ENCODE data around the gene DPPA5.

Gene DPPA5

DNA sequence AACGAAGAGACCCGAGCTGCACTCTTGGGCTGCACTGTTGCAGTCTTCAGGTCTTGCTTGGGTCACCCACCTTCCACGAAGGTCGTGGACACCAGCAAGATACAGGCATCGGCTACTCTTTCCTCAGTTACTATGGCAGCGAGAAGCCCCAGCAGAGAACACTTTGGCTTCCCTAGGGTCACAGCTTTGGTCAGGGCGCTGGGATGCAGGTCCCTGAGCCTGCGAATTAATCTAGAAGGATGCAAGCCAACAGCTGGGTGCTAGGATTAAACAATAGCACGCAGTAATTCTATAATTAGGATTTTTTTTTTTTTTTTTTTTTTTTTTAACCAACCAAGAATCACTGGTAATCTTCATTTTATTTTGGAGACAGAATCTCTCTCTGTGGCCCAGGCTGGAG, 10.5 kb upstream of the DPPA5 start:
- H3K18ac ChIP-seq (ENCODE audit: low read length), result no peak overlapping the region
- no peaks in the 10 kb centered on the region for H3K79me1 ChIP-seq (ENCODE audit: low read length)
- no peak overlapping the region for H2BK120ac ChIP-seq (ENCODE audit: insufficient read depth, low read length, poor library complexity)
- no peak overlapping the region for H3K27ac ChIP-seq (ENCODE audit: low read depth, low read length)
- H3K23ac ChIP-seq (ENCODE audit: low read length), result no peak overlapping the region
- H3K4me2 ChIP-seq (ENCODE audit: low read length), result no peak overlapping the region
- H2AFZ ChIP-seq (ENCODE audit: insufficient read depth, low read length, poor library complexity), result no peak overlapping the region
- no peak overlapping the region for H4K8ac ChIP-seq (ENCODE audit: low read depth, low read length)
- H4K91ac ChIP-seq (ENCODE audit: low read depth, low read length), result no peak overlapping the region
- no peaks in the 10 kb centered on the region for H3K4me1 ChIP-seq (ENCODE audit: control insufficient read depth in 1 of 2, insufficient read depth in 2 of 2, low read length in 2 of 2)
- no peaks in the 10 kb centered on the region for H3K36me3 ChIP-seq (ENCODE audit: control insufficient read depth in 1 of 2, insufficient read depth in 2 of 2, low read length in 2 of 2)
- H4K12ac ChIP-seq (ENCODE audit: low read depth, low read length), result no peak overlapping the region
- H3K4ac ChIP-seq (ENCODE audit: low read depth, low read length), result no peak overlapping the region
- H2BK12ac ChIP-seq (ENCODE audit: low read length), result no peak overlapping the region
- no peak overlapping the region for H2AK5ac ChIP-seq (ENCODE audit: low read length)
- WGBS (ENCODE audit: extremely low coverage, insufficient coverage, insufficient read length), result no CpG with 5 or more reads among the region's 9 CpGs
- H2BK5ac ChIP-seq (ENCODE audit: low read depth, low read length, poor library complexity), result no peak overlapping the region
- no peak for DNase-seq
- H3K27me3 ChIP-seq (ENCODE audit: insufficient read depth, low read length), result peaks cover 2% of the 10 kb centered on the region
- H3K4me3 ChIP-seq (ENCODE audit: low read depth, low read length), result no peak overlapping the region
- no peak overlapping the region for H3K14ac ChIP-seq (ENCODE audit: low read length)
- no peak overlapping the region for H3K9ac ChIP-seq (ENCODE audit: low read length)
- no peaks in the 10 kb centered on the region for H3K79me2 ChIP-seq (ENCODE audit: control insufficient read depth, insufficient read depth, low read length, poor library complexity)
- H3K9me3 ChIP-seq (ENCODE audit: insufficient read depth, low read depth, low read length), result peaks cover 4% of the 10 kb centered on the region

DNA sequence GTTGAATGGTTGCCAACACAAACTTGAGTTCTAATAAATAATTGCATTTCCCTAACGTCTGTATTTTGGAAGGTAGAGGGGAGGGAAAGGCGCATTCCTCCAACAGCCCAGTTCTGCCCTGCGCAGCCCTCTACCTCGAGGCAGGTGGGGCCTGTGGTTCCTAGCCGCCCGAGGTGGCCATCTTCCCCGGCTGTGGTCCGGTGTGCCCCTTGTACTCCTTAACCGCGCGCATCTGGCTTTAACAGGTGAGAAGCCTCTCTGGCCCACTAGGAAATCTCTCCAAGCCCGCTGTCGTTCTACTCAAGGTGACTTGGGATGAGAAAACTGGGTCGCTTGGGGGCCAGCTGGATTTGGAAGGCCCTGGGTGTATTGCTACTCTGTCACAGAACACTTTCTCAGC, 10.0 kb upstream of the DPPA5 start:
- Histone ChIP-seq H3K9me3 (ENCODE audit: insufficient read depth, low read depth, low read length) (peaks cover 4% of the 10 kb centered on the region), H2AFZ (ENCODE audit: insufficient read depth, low read length, poor library complexity) (no peak overlapping the region), H2BK12ac (ENCODE audit: low read length) (no peak overlapping the region), H2BK120ac (ENCODE audit: insufficient read depth, low read length, poor library complexity) (no peak overlapping the region), H3K4me2 (ENCODE audit: low read length) (no peak overlapping the region), H3K79me1 (ENCODE audit: low read length) (no peaks in the 10 kb centered on the region), H3K4me3 (ENCODE audit: low read depth, low read length) (no peak overlapping the region), H2BK5ac (ENCODE audit: low read depth, low read length, poor library complexity) (no peak overlapping the region), H3K18ac (ENCODE audit: low read length) (no peak overlapping the region), H3K36me3 (ENCODE audit: control insufficient read depth in 1 of 2, insufficient read depth in 2 of 2, low read length in 2 of 2) (no peaks in the 10 kb centered on the region), H3K14ac (ENCODE audit: low read length) (no peak overlapping the region), H3K4ac (ENCODE audit: low read depth, low read length) (no peak overlapping the region), H4K8ac (ENCODE audit: low read depth, low read length) (no peak overlapping the region), H3K27me3 (ENCODE audit: insufficient read depth, low read length) (peaks cover 2% of the 10 kb centered on the region), H3K9ac (ENCODE audit: low read length) (no peak overlapping the region), H4K12ac (ENCODE audit: low read depth, low read length) (no peak overlapping the region), H3K4me1 (ENCODE audit: control insufficient read depth in 1 of 2, insufficient read depth in 2 of 2, low read length in 2 of 2) (no peaks in the 10 kb centered on the region), H4K91ac (ENCODE audit: low read depth, low read length) (no peak overlapping the region), H3K23ac (ENCODE audit: low read length) (no peak overlapping the region), H3K79me2 (ENCODE audit: control insufficient read depth, insufficient read depth, low read length, poor library complexity) (no peaks in the 10 kb centered on the region), H2AK5ac (ENCODE audit: low read length) (no peak overlapping the region), H3K27ac (ENCODE audit: low read depth, low read length) (no peak overlapping the region)
- WGBS (ENCODE audit: extremely low coverage, insufficient coverage, insufficient read length), result no CpG with 5 or more reads among the region's 14 CpGs
- no peak for DNase-seq

DNA sequence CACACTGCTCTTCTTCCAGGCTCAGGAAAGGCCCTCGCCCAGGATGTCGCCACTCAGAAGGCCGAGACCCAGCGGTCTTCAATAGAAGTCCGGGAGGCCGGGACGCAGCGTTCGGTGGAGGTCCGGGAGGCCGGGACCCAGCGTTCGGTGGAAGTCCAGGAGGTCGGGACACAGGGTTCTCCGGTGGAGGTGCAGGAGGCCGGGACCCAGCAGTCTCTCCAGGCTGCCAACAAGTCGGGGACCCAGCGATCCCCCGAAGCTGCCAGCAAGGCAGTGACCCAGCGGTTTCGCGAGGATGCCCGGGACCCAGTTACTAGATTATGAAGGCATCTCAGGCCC, 9.4 kb upstream of the DPPA5 start:
- Histone ChIP-seq H3K9ac (ENCODE audit: low read length) (no peak overlapping the region), H3K23ac (ENCODE audit: low read length) (no peak overlapping the region), H2AFZ (ENCODE audit: insufficient read depth, low read length, poor library complexity) (no peak overlapping the region), H3K9me3 (ENCODE audit: insufficient read depth, low read depth, low read length) (peaks cover 4% of the 10 kb centered on the region), H4K91ac (ENCODE audit: low read depth, low read length) (no peak overlapping the region), H4K12ac (ENCODE audit: low read depth, low read length) (no peak overlapping the region), H2BK12ac (ENCODE audit: low read length) (no peak overlapping the region), H2BK5ac (ENCODE audit: low read depth, low read length, poor library complexity) (no peak overlapping the region), H3K4me2 (ENCODE audit: low read length) (no peak overlapping the region), H3K27ac (ENCODE audit: low read depth, low read length) (no peak overlapping the region), H3K4me3 (ENCODE audit: low read depth, low read length) (no peak overlapping the region), H4K8ac (ENCODE audit: low read depth, low read length) (no peak overlapping the region), H3K79me2 (ENCODE audit: control insufficient read depth, insufficient read depth, low read length, poor library complexity) (no peaks in the 10 kb centered on the region), H3K4ac (ENCODE audit: low read depth, low read length) (no peak overlapping the region), H3K18ac (ENCODE audit: low read length) (no peak overlapping the region), H3K4me1 (ENCODE audit: control insufficient read depth in 1 of 2, insufficient read depth in 2 of 2, low read length in 2 of 2) (no peaks in the 10 kb centered on the region), H3K14ac (ENCODE audit: low read length) (no peak overlapping the region), H3K79me1 (ENCODE audit: low read length) (no peaks in the 10 kb centered on the region), H3K36me3 (ENCODE audit: control insufficient read depth in 1 of 2, insufficient read depth in 2 of 2, low read length in 2 of 2) (no peaks in the 10 kb centered on the region), H2BK120ac (ENCODE audit: insufficient read depth, low read length, poor library complexity) (no peak overlapping the region), H3K27me3 (ENCODE audit: insufficient read depth, low read length) (peaks cover 2% of the 10 kb centered on the region), H2AK5ac (ENCODE audit: low read length) (no peak overlapping the region)
- WGBS (ENCODE audit: extremely low coverage, insufficient coverage, insufficient read length), result no CpG with 5 or more reads among the region's 23 CpGs
- no peak for DNase-seq

DNA sequence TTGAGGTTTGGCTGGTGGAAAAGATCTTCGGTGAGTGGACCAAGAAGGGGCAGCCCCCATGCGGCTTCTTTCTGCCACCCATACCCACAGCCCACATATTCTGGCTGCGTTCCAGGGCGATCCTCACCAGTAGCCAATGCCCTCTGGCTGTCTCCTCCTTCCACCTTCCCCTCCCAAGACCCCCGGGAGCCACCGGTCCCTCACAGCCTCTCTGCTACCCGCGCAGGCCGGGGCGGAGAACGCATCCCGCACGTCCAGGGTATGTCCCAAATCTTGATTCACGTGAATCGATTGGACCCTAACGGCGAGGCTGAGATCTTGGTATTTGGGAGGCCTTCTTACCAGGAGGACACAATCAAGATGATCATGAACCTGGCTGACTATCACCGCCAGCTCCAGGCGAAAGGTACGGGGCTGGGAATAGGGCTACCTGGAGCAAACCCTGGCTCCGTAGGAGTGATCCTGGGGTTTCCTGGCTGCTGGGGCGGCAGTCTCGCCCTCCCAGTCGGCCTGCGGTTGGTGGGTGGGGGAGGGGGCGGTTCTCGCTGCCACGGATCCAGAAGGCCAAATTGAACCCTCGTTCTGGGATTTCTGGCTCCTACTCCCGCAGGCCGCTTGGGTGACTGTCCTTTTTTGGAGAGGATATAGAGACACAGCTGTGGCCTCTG, 8.9 kb upstream of the DPPA5 start:
- H3K36me3 ChIP-seq (ENCODE audit: control insufficient read depth in 1 of 2, insufficient read depth in 2 of 2, low read length in 2 of 2), result no peaks in the 10 kb centered on the region
- H3K4me3 ChIP-seq (ENCODE audit: low read depth, low read length), result no peak overlapping the region
- H3K27me3 ChIP-seq (ENCODE audit: insufficient read depth, low read length), result peaks cover 2% of the 10 kb centered on the region
- no peak overlapping the region for H2AFZ ChIP-seq (ENCODE audit: insufficient read depth, low read length, poor library complexity)
- H3K27ac ChIP-seq (ENCODE audit: low read depth, low read length), result no peak overlapping the region
- H2BK12ac ChIP-seq (ENCODE audit: low read length), result no peak overlapping the region
- H3K79me2 ChIP-seq (ENCODE audit: control insufficient read depth, insufficient read depth, low read length, poor library complexity), result no peaks in the 10 kb centered on the region
- no peaks in the 10 kb centered on the region for H3K4me1 ChIP-seq (ENCODE audit: control insufficient read depth in 1 of 2, insufficient read depth in 2 of 2, low read length in 2 of 2)
- no peak overlapping the region for H3K14ac ChIP-seq (ENCODE audit: low read length)
- H2BK120ac ChIP-seq (ENCODE audit: insufficient read depth, low read length, poor library complexity), result no peak overlapping the region
- H2BK5ac ChIP-seq (ENCODE audit: low read depth, low read length, poor library complexity), result no peak overlapping the region
- no peak overlapping the region for H3K4me2 ChIP-seq (ENCODE audit: low read length)
- no peak overlapping the region for H3K18ac ChIP-seq (ENCODE audit: low read length)
- no peaks in the 10 kb centered on the region for H3K79me1 ChIP-seq (ENCODE audit: low read length)
- peaks cover 4% of the 10 kb centered on the region for H3K9me3 ChIP-seq (ENCODE audit: insufficient read depth, low read depth, low read length)
- H4K8ac ChIP-seq (ENCODE audit: low read depth, low read length), result no peak overlapping the region
- no peak for DNase-seq
- WGBS (ENCODE audit: extremely low coverage, insufficient coverage, insufficient read length), result no CpG with 5 or more reads among the region's 31 CpGs
- H3K9ac ChIP-seq (ENCODE audit: low read length), result no peak overlapping the region
- no peak overlapping the region for H3K23ac ChIP-seq (ENCODE audit: low read length)
- H2AK5ac ChIP-seq (ENCODE audit: low read length), result no peak overlapping the region
- H3K4ac ChIP-seq (ENCODE audit: low read depth, low read length), result no peak overlapping the region
- H4K91ac ChIP-seq (ENCODE audit: low read depth, low read length), result no peak overlapping the region
- H4K12ac ChIP-seq (ENCODE audit: low read depth, low read length), result no peak overlapping the region
